DMS79 treated with DMSO at 0.1 percent for 48 hours (cell line): ENCODE data around the gene EEF1A2.

ENCODE experiments used
- DNase-seq: peaks from one replicate; lab custom pipeline; 2025; lab: John Stamatoyannopoulos, UW

The EEF1A2 gene

DNA sequence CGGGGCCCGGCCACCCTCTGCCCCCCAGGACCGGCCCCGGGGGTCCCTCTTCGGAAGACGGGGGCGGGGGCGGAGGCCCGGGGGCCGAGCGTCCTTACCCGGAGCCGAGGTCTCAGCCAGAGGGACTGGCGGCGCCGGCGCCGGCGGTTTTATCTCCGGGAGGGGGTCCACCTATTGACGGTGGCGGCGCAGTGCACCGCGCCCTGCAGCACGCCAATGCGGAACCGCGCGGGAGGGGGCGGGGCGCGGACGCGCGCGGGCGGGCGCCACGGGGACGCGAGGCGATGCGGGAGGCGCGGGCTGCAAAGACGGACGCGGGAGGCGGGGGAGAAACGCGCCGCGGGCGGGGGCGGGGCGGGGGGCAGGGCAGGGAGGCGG lies at the start of gene EEF1A2:
Gene EEF1A2, minus strand, starts transcription at position 124 of the 378 bp plus-strand sequence. CDS start 1,320 bp downstream, outside the sequence.
- DNase-seq: peak; percentile 48

DNA sequence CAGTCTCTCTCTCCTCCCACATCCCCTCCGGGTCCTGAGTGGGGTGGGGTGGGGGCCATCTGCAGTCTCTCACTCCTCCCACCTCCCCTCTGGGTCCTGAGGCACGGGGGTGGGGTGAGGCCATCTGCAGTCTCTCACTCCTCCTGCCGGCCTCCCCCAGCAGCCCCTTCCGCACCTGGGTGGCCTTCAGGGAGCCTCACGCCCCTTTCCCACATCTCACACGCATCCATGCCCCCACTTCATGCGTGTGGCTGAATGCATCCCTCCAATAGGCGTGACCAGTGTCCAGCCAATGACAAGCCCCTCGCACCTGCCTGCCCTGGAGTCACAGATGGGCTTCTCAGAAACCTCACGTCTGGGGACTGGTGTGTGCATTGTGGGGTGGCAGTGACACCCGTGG lies 49.7 kb upstream of the EEF1A2 start:
- no peak for DNase-seq

DNA sequence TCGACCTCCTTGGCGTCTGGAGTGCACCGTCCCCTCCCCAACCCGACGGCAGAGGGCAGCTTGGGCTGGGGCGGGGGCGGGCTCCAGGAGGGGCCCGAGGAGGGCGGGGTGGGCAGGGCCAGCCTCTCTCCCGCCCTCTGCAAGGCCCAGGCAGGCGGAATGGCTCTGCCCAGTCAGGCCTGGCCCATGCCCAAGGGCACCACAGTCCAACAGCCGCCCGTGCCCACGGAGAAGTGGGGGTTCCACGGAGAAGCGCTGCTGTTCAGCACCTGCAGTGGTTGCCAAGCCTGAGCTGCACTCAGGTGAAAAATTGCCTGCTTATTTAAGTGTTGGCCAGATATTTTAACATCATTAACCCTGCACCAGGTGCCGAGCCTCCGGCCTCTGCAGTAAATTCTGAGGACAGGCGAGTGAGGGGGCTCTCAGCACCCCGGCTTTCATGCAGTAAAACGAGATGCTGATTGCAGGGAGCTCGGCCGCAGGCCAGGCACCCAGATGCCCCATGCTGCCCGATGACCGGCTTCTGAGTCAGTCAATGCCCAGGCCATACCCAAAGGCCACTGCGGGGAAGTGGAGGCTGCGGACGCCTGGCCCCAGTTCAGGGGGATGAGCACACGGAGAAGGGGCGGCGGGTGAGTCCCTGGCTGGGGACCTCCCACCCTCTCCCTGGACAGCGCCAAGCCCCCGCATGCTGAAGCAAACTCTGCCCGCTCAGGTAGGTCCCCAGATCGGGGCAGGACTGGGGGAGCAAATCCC lies 49.0 kb upstream of the EEF1A2 start, which contains the start of gene SRMS:
Gene SRMS, minus strand, starts transcription at position 25 of the 756 bp plus-strand sequence. CDS start 286 bp downstream, outside the sequence.
- no peak for DNase-seq

DNA sequence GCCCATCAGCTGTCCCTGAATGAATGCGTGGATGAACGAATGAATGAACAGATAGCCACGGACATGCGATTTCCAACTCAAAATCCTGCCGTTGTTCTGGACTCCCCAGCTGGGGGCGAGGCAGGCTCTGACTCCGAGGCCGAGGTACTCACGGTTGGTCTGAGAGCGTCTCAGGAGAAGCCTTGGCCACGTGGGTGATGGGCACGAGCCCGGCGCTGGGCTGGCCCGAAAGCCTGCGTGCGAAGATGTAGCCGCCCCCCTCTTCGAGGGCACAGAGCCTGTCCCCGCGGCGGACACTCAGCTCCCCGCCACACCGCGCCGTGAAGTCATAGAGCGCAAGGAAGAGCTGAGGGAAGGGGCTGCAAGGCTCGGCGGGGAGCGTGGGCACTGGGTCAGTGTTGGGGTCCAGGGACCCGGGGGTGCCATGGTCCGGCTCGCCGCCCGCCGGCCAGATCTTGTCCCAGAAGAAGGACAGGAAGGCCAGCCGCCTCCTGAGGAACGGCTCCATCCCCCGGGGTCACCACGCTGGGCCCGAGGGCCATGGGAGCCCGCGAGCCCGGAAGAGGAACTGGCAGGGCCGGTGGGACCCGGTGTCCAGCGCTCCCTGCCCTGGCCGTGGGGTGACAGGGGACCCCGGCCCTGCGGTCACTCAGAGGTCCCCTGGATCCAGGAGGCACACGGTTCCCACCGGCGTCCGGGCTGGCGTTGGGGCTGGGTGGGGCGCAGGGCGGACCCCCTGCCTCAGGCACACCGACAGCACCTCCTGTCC lies 48.3 kb upstream of the EEF1A2 start:
- DNase-seq: no peak

DNA sequence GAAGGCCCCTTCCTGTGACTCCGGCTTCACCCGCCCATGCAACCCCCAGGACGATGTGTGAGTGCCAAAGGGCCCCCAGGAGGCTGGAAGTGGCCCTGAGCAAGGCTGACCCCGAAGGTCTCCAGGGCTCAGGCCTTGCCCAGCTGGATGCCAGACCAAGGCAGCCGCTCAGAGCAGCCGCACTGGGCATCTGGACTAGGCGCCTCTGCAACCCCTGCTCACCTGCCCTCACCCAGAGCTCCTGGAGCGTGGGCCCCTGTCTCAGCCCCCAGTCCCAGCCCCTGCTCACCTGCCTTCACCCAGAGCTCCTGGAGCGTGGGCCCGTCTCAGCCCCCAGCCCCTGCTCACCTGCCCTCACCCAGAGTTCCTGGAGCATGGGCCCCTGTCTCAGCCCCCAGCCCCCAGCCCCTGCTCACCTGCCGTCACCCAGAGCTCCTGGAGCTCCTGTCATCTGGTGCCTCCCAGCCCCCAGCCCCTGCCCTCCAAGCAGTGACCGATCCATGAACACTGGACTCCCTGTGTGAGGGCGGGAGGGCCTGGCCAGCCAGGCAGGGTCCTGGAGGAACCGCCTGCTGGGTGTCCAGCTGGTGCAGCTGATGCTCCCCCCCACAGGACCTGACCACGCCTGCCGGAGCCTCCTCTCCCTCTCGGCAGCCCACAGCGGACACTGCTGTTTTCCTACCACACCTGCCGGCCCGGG lies 47.5 kb upstream of the EEF1A2 start:
- no peak for DNase-seq

DNA sequence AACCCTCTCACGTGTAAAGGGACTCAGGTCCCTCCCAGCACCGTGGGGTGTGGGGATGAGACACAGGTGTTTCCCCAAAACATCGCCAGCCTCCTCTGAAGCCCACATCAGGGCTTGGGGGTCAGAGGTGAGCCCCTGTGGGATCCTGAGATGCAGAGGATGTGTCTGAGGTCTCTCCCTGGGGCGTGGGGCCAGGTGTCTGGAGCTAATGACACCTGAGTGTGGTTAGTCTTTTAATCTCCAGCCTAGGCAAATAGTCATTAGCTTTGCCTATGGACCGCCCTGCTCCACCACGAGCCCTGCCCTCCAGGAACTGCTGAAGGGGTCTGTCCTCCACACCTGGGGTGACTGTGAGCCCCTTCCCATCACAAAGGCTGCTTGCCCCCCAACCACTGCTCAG lies 46.9 kb upstream of the EEF1A2 start:
- no peak for DNase-seq

DNA sequence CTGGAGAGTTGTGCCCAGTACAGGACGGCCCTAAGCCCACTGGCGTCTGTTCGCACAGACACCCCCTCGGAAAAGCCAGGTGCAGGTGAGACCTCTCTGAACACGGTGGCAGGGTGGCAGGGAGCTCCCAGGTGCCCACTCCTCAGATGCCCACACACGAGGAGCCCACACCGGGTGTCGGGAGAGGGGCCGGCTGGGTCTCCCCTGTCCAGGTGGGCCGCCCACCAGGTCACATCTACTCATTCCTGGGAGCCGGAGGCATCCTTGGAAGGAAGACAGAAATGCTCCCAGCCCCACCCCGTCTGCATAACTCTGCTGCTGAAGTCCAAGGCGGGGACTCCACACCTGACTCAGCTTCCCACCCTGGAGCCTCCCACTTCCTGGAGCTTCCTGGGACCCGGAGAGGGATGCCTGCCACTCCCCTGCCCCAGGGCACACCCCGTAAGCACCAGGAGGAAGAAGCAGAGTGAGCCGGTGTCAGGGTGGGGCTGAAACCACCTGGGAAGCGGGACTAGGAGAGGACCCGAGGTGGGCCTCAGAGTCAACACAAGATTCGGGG lies 46.2 kb upstream of the EEF1A2 start:
- no peak for DNase-seq

DNA sequence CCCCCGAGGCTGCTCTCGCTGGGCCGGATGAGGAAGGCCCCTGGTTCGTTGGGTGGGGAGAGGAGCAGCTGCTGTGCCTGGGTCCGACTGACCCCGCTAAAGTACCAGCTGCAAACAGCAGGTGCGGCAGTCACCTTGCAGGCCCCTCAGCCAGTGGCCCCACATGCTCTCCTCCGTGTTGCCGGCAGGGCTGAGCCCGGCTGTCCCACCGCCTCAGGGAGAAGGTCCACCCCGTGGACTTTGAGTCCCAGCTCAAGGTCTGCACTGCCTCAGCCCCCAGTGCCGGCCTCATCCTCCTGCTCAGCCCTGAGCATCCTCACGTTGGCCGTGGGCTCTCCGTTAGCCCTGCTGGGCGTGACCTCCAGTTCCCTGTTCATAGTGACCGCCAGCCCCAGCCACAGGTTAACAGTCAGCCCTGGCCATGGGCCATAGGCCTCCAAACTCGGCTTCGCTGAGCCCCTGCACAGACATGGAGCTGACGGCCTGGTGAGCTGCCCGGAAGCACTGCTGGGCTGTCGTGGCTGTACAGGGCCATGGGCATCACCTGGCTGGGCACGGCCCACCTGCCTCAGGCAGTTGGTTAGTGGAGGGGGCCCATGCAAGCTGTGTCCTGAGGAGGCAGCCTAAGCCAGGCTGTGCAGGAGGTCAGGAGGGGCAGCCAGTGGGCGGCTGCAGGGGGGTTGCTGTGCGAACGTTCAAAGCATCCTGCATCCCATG lies 45.5 kb upstream of the EEF1A2 start:
- no peak for DNase-seq

DNA sequence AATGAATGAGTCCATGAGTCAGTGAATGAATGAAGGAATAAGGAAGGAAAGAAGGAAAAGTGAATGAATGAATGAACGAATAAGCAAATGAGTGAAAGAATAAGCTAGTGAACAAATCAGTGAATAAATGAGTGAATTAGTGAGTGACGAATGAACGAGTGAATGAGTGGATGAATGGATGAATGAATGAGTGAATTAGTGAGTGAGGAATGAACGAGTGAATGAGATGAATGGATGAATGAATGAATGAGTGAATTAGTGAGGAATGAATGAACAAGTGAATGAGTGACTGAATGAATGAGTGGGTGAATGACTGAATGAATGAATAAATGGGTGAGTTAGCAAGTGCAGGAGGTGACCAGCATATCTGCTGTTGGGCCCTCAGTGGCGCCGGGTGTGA lies 44.9 kb upstream of the EEF1A2 start:
- no peak for DNase-seq

DNA sequence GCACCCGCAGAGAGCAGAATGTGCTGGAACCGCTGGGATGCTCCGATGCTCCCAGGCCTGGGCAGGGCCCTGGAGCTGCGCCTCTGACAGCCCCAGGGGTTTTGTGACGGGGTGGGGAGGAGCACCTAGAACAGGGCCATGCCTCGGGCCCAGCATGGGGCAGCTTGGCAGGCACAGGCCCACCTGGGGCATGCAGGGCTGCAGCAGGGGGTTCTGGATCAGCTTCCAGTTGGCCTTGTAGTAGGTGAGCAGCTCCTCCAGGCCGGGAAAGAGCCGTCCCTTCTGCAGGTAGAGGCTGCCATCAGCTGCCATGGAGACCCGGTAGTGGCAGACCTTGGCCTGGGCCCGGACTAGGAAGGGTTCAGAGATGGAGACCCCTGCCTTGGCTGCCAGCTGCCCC lies 44.2 kb upstream of the EEF1A2 start:
- DNase-seq: no peak

DNA sequence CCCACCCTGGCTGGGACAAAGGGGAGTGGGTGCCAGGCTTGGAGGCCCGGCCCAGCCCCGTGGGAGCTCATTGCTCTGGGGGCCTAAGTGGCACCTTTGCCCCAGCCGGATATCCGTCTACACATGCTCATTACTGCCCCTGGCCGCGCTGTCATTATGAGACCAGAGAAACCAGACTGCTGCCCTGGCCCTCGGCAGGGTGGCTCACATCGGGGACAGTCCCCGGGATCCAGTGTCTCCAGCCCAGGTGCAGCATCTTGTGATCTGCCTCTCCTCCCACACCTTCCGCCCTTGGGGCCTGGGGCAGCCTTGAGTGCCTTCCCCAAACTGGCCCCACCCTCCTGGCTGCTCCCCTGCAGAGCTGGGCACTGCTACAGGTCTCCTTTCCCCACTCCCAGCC lies 43.8 kb upstream of the EEF1A2 start:
- DNase-seq: no peak

DNA sequence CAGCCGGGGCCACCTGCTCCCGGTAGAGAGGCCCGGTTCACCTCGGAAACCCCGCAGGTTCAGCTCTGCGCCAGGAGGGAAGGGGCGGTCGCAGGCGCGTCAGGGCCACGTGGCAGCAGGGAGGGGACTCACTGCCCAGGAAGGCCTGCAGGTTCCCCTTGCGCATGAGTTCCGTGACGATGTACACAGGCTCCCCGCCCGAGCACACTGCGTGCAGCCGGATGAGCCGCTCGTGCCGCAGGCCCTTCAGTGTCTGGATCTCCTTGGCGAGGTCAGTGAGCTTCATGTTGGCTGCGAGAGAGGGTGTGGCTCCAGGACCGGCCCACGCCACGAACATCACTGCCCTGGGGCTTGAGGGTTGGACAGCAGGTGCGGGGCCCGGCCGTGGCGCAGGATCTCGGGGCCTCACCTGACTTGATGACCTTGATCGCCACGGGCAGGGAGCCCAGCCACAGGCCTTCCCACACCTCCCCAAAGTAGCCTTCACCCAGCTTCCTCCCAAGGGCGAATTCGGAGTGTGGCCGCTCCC lies 43.2 kb upstream of the EEF1A2 start:
- DNase-seq: no peak

DNA sequence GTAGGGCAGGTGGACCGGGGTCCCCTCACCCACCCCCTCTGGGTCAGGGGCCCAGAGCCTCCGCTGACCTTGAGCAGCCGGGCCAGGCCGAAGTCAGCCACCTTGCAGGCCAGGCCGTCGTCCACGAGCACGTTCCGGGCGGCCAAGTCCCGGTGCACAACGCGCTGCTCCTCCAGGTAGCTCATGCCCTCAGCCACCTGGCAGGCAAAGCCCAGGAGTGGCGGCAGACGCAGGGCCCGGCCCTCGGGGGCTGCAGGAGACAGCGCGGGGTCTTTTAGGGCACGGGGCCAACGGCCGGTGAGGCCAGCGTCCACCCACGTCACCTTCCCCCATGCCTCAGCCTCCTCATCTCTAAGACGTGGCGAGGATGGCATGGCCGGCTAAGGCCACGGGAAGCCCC lies 42.5 kb upstream of the EEF1A2 start:
- no peak for DNase-seq

DNA sequence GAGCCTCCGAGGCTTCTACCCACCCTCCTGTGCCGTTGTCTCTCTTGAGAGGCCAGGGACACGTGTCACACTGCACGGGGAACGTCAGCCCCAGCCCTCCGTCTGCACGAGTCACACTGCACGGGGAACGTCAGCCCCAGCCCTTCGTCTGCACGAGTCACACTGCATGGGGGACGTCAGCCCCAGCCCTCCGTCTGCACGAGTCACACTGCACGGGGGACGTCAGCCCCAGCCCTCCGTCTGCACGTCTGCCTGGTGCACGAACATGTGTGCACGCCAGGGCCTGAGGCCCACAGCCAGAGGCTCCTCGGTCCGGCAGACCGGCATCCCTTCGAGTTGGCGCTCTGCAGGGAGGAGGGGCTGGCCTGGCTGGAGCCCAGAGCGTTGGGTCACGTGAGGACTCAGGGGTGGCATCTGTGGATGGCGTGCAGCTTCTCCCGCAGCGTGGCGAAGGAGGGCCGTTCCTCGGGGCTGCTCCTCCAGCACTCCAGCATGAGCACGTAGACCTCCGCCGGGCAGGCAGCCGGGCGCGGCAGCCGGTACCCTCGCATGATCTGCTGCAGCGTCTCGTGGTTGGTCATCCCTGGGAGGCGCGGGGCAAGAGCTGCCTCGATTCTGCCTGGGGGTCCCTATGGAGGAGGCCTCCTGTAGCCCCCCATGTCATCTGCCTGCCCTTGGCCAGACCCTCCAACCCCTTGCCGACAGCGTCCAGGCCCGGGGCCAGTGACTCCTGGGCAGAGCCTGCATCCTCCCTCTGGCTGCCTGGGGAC lies 41.7 kb upstream of the EEF1A2 start:
- no peak for DNase-seq

DNA sequence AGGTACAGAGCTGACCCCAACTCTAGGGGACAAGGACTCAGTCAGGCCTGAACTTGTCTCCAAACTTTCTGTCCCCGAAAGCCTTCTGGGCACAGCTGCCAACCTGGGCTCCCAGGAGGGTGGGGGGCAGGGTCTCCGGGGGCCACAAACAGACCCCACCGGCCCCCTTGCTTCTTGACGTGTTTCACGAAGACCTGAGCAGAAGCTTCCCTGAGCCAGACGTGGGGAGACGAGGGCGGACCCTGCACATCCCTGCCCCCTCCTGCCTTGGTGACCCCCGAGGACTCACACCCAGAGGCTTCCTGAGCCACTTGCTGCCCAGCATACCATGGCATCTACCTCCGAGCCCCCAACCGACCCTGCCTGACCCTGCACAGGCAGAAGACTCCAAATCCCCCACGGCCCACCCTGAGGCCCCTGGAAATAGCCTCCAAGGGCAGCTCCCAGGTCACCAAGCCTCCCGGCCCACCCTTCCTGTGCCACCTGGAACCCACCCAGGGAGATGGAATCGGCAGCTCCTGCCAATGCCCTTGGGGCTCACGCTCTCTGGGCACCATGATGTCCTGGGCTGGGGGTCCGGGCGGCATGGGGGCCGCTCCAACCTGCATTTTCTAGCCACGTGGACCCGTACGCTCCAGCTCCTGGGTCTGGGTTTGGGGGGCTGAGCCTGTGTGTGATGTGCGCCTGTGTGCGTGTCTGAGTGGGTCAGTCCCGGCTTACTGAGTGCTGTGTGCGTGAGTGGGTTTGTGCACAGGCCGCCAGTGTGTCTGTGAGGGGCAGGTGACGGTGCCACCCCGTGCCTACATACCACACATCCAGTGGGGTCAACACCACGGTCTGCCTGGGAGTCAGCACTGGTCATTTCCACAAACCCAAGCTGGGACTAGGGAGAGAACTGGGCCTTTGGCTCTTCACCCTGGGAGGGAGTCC lies 40.8 kb upstream of the EEF1A2 start:
- no peak for DNase-seq

DNA sequence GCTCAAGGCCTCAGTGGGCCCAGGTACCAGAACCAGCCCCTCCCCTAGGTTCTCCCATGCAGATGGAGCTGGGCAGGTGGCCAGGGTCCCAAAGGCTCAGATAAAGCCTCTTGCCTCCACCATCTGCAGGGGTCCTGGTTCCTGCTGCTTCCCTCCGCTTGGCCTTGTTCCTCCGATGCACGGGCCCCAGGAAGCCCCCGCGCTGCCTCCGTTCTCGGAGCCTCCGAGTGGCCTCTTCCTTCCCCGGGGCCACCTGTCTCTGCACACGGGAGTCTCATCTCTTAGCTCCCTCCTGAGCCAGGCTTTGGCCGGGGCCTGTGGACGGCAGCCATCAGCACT lies 40.2 kb upstream of the EEF1A2 start:
- DNase-seq: no peak

DNA sequence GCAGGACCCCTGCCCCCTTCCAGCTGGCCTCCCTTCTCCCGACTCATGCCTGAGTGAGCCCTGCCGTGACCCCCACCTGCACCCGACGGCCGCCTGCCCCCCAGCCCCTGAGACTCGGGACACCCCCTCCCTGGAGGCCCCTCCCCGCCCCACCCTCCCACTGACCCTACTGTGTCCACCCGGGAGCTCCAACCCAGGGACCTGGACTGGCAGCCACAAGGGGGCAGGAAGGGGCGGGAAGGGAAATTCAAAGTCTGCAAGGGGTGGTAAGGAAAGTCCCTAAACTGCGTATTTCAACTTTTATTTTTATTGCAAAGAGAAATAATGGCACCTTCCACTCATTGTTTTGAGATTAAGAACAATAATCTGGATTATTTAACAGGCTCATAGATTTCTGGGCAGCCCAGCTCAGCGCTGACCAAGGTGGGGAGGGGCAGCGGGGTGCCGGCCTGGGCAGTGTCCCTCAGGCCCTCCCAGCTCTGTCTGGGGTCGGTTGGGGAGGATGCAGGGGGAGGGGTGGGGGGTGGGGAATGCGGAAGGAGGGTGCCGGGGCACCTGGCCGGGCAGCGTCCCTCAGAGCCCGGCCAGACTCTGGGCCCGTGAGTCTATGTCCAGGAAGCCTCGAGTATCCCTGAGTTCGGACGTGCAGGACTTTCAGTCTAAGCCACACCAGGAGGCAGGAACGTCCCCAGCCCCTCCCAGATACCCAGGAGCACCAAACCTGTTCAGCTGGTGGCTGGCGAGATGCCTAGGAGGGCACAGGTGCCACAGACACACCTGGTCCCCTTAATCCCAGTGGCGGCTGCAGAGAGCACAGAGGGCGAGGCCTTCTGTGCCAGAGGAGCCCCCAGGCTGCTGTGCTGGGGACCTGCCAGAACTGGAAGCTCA lies 39.6 kb upstream of the EEF1A2 start:
- peak; percentile 96 for DNase-seq

DNA sequence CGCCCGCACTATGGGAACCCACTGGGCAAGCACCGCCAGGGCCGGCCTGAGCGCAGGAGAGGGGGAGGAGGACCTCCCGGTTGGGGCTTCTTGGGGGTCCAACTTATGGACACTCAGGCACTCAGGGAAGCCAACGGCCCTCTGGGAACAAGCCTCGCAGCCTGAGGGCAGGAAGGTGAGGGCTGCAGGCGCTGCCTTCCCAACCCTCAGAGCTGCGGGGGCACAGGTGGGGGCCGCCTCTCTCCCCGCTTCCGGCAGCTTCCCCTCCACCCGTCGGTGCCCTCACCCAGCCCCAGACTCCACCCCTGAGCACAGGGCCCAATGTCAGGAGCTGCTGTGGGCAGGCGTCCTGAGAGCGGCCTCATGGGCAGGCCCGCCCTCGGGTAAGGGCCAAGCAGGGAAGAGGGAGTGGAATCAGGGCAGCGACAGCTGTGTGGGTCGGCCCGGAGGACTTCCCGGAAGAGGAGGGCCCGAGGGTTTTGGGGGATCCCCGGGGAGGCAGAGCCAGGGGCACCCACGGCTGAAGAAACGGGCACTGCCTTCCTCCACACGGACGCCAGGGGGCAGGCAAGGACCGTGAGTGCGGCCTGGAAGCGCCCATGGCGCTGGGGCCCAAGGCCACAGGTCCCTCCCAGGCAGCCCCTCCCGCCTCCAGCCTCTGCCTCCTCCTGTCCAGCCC lies 38.8 kb upstream of the EEF1A2 start:
- DNase-seq: peak; percentile 81
